Astrocyte of the spinal cord (primary cell): ENCODE measurements around the gene NUP153.
A peak's percentile ranks its signal among the peaks of the same experiment; 100 is the strongest.

Experiments
- DNase-seq: peaks from one replicate; pipeline ENCODE4 v3.0.0; 2011; ENCODE audit warnings: low read depth, low spot score
- H3K4me3 ChIP-seq: 2 replicates; pipeline ENCODE4 v1.5.1; 2011; ENCODE audit warnings: low read depth, mild to moderate bottlenecking, low read length, moderate library complexity
- CTCF ChIP-seq: IDR thresholded peaks from 2 replicates; pipeline ENCODE4 v1.5.1; 2012; ENCODE audit warnings: low read depth, mild to moderate bottlenecking, low read length, inconsistent platforms
- in situ Hi-C: cut with HindIII; loops from 2 replicates; pipeline ENCODE4 v1.10.0; 2017; ENCODE audit warnings: low sequenced_read_pairs

NUP153 gene

GRCh38 chr6:17600527-17601385 is 106.0 kb downstream of the NUP153 start:
- peak overlapping the region; percentile 75 for H3K4me3 ChIP-seq
- no peak for TF ChIP-seq CTCF
- in situ Hi-C loops, result no loop called here
- peak; percentile 16 for DNase-seq

GRCh38 chr6:17599877-17600526 is 106.7 kb downstream of the NUP153 start, which contains the start of gene FAM8A1:
Gene FAM8A1, plus strand, starts transcription at chr6:17600302. Its CDS starts 108 bp downstream, at chr6:17600410.
- H3K4me3 ChIP-seq, result peak within 1 kb of the TSS; percentile 75
- peak; percentile 87 for DNase-seq
- TF ChIP-seq CTCF, result peak; percentile 59
- in situ Hi-C loops, result no loop called here

GRCh38 chr6:17596085-17596484 is 110.6 kb downstream of the NUP153 start:
- in situ Hi-C loops, result no loop called here
- DNase-seq, result no peak
- no peak overlapping the region for H3K4me3 ChIP-seq
- TF ChIP-seq CTCF, result no peak

GRCh38 chr6:17593246-17593645 is 113.5 kb downstream of the NUP153 start:
- no peak overlapping the region for H3K4me3 ChIP-seq
- no peak for TF ChIP-seq CTCF
- in situ Hi-C loops, result no loop called here
- no peak for DNase-seq

- TF ChIP-seq CTCF, result no peak
- no peak for DNase-seq
- no peak overlapping the region for H3K4me3 ChIP-seq
- in situ Hi-C loops, result no loop called here
Measured at GRCh38 chr6:17591287-17591686, 115.4 kb downstream of the NUP153 start.

GRCh38 chr6:17589406-17590096 is 117.2 kb downstream of the NUP153 start:
- H3K4me3 ChIP-seq, result no peak overlapping the region
- TF ChIP-seq CTCF, result no peak
- in situ Hi-C loops, result no loop called here
- DNase-seq, result peak; percentile 79
